ENCODE data around the gene TRPV2.

- no peak for TF ChIP-seq POLR2A (IDR thresholded peaks at IDR 0.05)
- no peak for TF ChIP-seq POLR2AphosphoS5 (IDR thresholded peaks at IDR 0.05)
- no peak for TF ChIP-seq CTCF (IDR thresholded peaks at IDR 0.05)
These were observed 58.8 kb downstream of the TRPV2 start for GRCh38 chr17:16474012-16474725.
